Cardiac muscle cell (in vitro differentiated cells and primary cell): ENCODE measurements around the gene TNFRSF1A. TPM values are rescaled to one million over a fixed set of nuclear protein-coding genes. Genes with fewer than 3 reads are reported as not detected.

Experiments used
- DNase-seq, 2 donors: peaks; one replicate each; pipeline versions ENCODE4 v3.0.0 to v3.0.0-alpha.2; 2010 to 2017; ENCODE audit warnings: low read depth in 1 of 2, low spot score in 1 of 2
- H3K27ac ChIP-seq: fragments of 200-600 bp; sonication (generic); 2 replicates; pipeline ENCODE4 v1.5.1; 2016
- H3K27me3 ChIP-seq: fragments of 200-600 bp; sonication (generic); 2 replicates; pipeline ENCODE4 v1.6.0; 2016; ENCODE audit warnings: control low read depth
- H3K36me3 ChIP-seq: fragments of 200-600 bp; sonication (generic); 2 replicates; pipeline ENCODE4 v1.5.1; 2016; ENCODE audit warnings: control low read depth
- H3K4me1 ChIP-seq: fragments of 200-600 bp; sonication (generic); 2 replicates; pipeline ENCODE4 v1.8.1; 2017; ENCODE audit warnings: low read depth, mild to moderate bottlenecking, mixed run types
- H3K4me3 ChIP-seq: fragments of 200-600 bp; sonication (generic); 2 replicates; pipeline ENCODE4 v1.5.1; 2016; ENCODE audit warnings: mild to moderate bottlenecking
- H3K9me3 ChIP-seq: fragments of 200-600 bp; sonication (generic); 2 replicates; pipeline ENCODE4 v1.5.1; 2017; ENCODE audit warnings: low read depth, mild to moderate bottlenecking, control low read depth
- polyA plus RNA-seq: library from polyadenylated mRNA; unstranded; fragments of >200 nt; fragmentation: Nextera tagmentation; extraction: Ambion mirVana; gene quantifications from 2 replicates; pipeline ENCODE4 v1.2.1, GENCODE V29; 2016
- total RNA-seq: library from RNA; depleted of rRNA; stranded (reverse); fragments of >200 nt; gene quantifications from 2 replicates; pipeline ENCODE4 v1.2.3, GENCODE V29; 2016
- TF ChIP-seq, protein P1 (sequence below): IDR thresholded peaks from 2 replicates; pipeline ENCODE4 v1.5.1; 2012; ENCODE audit warnings: low read depth, mild to moderate bottlenecking, low read length

Gene TNFRSF1A
- total and polyA plus RNA-seq, 2 experiments from 2014 or later = 33.3 to 42.3 TPM

DNA sequence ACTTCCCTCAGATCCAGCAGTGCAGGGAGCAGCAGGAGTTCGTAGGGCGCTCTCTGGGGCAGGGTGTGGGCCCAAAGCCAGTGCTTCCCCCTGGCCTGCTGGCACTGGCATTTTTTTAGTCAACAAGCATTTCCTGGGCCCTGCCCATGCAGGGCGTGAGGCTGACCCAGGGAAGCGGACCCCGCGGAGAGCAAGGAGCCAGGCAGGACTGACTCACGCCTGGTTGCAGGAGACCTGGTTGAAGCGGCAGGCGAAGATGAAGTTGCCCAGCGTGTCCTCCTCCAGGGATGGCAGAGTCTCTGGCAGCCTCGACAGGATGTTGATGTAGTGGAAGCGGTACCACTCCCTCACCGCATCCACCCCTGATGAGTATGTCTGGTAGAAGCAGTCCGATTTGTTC, 20.0 kb upstream of the TNFRSF1A start:
- TF ChIP-seq, protein P1, sequence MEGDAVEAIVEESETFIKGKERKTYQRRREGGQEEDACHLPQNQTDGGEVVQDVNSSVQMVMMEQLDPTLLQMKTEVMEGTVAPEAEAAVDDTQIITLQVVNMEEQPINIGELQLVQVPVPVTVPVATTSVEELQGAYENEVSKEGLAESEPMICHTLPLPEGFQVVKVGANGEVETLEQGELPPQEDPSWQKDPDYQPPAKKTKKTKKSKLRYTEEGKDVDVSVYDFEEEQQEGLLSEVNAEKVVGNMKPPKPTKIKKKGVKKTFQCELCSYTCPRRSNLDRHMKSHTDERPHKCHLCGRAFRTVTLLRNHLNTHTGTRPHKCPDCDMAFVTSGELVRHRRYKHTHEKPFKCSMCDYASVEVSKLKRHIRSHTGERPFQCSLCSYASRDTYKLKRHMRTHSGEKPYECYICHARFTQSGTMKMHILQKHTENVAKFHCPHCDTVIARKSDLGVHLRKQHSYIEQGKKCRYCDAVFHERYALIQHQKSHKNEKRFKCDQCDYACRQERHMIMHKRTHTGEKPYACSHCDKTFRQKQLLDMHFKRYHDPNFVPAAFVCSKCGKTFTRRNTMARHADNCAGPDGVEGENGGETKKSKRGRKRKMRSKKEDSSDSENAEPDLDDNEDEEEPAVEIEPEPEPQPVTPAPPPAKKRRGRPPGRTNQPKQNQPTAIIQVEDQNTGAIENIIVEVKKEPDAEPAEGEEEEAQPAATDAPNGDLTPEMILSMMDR = no peak
- no peak overlapping the region for H3K27ac ChIP-seq
- H3K27me3 ChIP-seq = no peaks in the 10 kb centered on the region
- H3K4me3 ChIP-seq = no peak overlapping the region
- no peaks in the 10 kb centered on the region for H3K4me1 ChIP-seq
- no peaks in the 10 kb centered on the region for H3K36me3 ChIP-seq
- no peaks in the 10 kb centered on the region for H3K9me3 ChIP-seq
- DNase-seq = no peak

DNA sequence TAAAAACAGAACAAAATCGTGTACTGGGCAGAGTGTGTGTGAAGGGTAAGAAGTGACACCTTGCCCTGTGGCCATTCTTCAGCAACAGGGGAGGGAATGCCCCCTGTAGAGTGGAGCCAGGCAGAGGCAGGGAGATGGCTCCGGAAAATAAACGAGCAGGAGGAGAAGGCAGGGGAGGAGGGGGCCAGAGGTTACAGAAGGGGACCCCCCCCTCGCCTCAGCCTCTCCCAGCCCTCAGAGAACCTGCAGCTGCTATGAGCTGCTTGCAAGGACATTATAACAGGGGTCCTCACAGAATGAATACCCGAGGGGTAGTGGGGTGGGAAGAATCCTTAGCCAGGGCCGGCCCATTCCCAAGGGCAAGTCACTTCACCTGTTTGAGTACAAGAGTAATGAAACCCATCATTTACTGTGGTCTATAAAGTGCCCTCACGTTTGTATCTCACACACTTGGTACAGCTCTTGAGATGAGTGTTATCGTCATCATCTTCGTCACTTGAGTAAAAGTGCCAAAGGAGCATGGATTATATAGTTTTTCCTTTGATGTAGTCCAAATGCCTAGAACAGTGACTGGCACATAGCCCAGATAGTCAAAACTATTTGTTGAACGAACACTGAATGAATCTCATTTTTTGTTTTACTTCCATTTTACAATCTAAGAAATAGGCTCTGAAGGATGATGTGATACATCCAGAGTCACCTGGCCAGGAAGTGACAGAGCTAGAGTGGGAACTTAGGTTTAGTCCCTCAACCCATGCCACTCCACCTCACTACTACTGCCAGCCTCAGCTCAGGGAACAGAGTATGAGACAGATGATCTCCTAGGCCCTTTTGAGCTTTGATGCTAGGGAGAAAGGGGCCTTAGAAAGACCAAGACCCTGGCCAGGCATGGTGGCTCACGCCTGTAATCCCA, 19.0 kb upstream of the TNFRSF1A start:
- Histone ChIP-seq H3K36me3 (no peaks in the 10 kb centered on the region), H3K9me3 (no peaks in the 10 kb centered on the region), H3K27me3 (no peaks in the 10 kb centered on the region), H3K4me1 (no peaks in the 10 kb centered on the region), H3K27ac (no peak overlapping the region), H3K4me3 (no peak overlapping the region)
- DNase-seq = no peak
- TF ChIP-seq, protein P1 = no peak

DNA sequence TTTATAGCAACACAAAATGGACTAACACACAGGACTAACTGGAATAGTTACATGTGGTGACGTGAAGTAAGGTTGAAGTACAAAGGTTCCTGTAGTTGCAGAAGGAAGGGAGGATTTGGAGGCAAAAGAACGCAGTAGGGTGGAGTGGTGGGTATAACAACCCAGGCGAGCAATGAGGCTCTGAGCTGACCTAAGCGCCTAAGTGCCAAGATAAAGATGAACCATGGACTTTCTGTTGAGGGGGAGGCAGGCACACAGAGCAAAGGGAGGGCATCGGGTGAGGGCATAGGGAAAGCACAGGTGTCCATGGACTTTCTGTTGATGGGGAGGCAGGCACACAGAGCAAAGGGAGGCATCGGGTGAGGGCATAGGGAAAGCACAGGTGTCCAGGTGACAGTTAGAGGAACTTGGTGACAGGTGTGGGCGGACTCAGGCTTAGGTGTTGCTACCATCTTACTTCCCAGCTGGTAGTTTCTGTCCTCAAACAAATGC, 18.2 kb upstream of the TNFRSF1A start:
- no peaks in the 10 kb centered on the region for H3K4me1 ChIP-seq
- H3K27ac ChIP-seq = no peak overlapping the region
- no peaks in the 10 kb centered on the region for H3K36me3 ChIP-seq
- H3K4me3 ChIP-seq = no peak overlapping the region
- DNase-seq = no peak
- H3K27me3 ChIP-seq = no peaks in the 10 kb centered on the region
- TF ChIP-seq, protein P1 = no peak
- H3K9me3 ChIP-seq = no peaks in the 10 kb centered on the region

DNA sequence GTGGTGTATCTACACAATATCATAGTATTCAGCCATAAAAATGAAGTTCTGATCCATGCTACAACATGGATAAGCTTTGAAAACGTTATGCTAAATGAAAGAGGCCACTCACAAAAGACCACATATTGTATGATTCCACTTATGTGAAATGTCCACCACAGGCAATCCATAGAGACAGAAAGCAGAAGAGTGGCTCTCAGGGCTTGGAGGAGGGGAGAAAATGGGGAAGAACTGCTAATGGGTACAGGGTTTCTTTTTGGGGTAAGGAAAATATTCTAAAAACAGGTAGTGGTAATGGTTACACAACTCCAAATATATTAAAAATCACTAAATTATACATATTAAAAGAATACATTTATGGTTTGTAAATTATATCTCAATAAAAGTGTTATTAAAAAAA, 17.0 kb upstream of the TNFRSF1A start:
- H3K27ac ChIP-seq = no peak overlapping the region

DNA sequence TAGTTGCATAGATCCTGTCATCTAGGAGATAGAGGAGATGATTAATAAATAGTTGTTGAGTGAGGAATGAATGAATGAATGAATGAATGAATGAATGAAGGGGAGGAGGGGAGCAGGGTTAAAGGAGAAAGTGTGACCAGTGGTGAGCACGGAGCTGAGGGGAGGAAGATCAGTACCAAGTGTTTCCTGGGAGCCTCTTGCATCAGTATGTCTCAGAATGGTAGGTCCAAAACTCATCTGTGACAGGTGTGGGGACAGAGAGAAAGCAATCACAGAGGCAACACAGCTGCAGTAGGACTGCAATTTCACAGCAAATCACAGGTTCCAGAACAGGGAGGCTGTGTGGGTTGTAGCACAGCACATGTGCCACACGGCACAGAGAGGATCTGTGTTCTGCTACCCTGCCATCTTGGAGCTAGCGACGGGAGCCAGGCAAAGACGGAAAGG, 14.5 kb upstream of the TNFRSF1A start:
- H3K4me3 ChIP-seq = no peak overlapping the region
- TF ChIP-seq, protein P1 = no peak
- no peaks in the 10 kb centered on the region for H3K27me3 ChIP-seq
- DNase-seq = no peak
- H3K27ac ChIP-seq = no peak overlapping the region
- no peaks in the 10 kb centered on the region for H3K4me1 ChIP-seq
- no peaks in the 10 kb centered on the region for H3K36me3 ChIP-seq
- H3K9me3 ChIP-seq = no peaks in the 10 kb centered on the region

More for the DNA sequence above, 17.0 kb upstream of the TNFRSF1A start:
- no peaks in the 10 kb centered on the region for H3K9me3 ChIP-seq
- no peaks in the 10 kb centered on the region for H3K36me3 ChIP-seq
- H3K4me1 ChIP-seq = no peaks in the 10 kb centered on the region
- H3K27me3 ChIP-seq = no peaks in the 10 kb centered on the region
- no peak for DNase-seq
- no peak overlapping the region for H3K4me3 ChIP-seq
- TF ChIP-seq, protein P1 = no peak
